ENCODE results near the gene ADAMTS13.

The ADAMTS13 gene

DNA sequence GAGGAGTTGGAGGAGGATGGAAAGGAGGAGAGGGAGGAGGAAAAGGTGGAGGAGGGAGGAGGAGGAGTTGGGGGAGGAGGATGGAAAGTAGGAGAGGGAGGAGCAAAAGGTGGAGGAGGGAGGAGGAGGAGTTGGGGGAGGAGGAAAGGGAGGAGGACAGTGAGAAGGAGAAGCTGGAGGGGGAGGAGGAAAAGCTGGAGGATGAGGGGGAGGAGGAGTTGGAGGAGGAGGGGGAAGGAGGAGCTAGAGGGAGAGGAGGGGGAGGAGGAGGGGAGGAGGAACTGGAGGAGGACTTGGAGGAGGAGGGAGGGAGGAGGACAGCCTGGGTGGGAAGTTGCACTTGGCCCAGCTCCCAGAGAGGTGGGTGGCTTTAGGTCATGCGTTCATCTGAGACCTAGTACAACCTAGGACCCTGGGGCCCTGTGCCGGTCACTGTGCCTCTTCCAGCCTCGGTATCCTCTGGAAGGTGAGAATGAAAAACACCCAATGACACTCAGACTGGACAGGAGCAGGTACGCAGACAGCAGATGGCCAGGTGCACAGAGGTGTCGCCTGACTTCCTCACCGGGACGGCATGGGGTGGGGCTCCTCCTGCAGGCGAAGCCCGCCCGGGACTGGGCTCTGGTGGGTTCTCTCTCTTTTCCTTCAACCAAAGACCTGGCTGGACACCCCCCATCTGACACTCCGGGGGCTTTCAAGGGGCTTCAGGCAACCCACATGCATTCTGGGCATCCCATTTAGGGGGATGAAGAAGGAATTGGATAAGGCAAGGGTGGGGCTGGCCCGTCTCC lies 68.9 kb downstream of the ADAMTS13 start:
- no peak for DNase-seq (ENCODE audit: low spot score)

DNA sequence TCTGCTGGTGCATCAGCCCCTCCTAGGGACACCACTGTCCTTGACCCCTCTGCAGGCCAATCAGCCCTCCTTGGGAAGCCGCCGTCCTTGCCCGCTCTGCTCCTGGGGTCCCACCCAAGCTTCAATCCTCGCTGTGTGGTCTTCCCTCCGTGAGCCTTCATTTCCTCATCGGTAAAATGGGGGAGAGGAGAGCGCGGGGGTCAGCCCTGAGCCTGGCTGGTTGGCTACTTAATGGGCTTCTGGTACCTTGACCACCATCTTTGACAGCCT lies 69.4 kb downstream of the ADAMTS13 start:
- DNase-seq (ENCODE audit: low spot score), result no peak

DNA sequence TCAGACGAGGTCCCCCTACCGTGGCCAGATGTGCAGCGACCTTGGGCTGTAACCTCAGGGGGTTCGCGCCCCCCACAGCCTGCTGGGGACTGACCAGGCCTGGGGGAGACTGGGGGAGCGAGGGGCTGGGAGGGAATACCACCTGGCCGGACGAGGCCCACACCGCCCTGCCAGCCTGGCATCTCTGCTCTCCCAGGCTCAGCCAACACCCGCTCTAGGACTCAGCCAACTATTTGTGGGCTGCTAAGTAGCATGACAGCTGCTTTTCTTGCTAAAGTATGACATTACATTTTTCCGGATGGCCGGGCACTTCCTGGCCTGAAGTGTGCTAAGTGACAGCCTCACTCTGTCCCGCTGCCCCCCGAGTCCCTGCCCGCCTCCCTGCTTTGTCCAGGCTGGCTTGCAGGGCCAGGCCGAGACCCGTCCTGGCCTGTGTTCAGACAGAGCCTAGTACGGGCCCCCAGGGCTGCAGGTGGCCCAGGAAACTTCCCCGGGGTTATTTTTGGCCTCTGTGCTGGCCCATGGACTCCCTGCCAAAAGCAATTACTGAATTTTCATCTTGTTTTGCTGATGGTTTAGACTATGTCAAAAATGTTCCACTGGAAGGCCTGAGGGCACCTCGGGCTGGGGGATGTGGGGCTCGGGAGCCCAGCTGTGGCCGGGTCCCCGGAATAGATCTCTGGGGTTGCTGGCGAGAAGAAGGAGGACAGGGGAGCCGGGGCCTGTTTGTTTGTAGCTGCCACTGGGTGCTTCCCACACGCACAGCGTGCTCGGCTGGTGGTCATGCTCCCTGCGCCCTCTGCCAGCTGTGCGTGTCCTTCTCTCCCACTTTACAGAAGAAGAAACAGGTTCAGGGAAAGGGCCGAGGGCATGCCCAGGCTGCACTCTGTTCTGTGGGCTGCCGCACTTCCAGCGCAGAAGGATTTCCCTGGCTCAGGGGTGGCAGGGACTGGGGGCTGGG lies 70.2 kb downstream of the ADAMTS13 start:
- DNase-seq (ENCODE audit: low spot score), result no peak

DNA sequence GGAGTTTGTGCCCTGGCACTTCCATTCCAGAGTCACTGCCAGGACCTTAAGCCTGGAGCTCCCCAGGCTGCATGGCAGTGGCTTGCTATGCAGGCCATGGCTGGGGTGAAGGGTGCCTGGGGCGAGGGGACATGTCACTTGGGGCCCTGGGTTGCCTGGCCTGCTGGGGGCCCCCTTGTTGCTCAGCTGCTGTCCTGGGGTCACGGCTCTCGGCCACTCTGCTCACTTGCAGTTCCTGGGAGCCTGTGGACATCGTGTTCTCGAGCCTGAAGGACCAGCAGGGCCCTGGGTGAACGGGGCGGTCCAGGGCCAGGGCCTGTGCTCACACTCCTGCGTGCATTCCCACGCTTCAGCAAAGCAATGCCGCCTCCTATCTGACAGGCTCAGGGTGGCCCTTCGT lies 71.3 kb downstream of the ADAMTS13 start:
- no peak for DNase-seq (ENCODE audit: low spot score)

DNA sequence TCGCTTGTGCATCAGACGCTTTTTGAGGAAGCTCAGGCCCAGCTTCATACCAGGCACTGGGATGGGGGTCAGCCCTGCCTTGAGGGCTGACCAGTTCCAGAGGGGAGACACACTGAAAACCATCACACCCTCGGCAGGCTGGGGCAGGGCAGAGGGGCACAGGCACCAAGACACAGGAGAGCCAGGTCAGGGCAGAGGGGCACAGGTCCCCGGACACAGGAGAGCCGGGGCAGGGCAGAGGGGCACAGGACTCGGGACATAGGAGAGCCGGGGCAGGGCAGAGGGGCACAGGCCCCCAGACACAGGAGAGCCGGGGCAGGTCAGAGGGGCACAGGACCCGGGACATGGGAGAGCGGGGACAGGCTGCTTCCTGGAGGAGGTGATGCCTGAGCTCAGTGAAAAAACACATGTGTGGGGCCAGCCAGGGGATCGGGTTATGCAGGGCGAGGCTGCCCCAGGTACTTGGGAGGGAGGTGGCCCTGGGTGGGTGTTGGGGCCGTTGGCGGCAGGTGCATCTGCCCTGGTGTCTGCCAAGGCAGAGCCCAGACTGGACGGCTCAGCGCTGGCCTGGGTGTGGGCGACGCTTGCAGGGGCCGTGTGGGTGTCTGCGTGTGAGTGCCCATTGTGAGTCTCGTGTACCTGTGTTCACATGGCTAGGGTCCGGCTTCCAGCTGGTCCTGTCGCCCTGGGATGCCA lies 71.8 kb downstream of the ADAMTS13 start:
- DNase-seq (ENCODE audit: low spot score), result no peak

DNA sequence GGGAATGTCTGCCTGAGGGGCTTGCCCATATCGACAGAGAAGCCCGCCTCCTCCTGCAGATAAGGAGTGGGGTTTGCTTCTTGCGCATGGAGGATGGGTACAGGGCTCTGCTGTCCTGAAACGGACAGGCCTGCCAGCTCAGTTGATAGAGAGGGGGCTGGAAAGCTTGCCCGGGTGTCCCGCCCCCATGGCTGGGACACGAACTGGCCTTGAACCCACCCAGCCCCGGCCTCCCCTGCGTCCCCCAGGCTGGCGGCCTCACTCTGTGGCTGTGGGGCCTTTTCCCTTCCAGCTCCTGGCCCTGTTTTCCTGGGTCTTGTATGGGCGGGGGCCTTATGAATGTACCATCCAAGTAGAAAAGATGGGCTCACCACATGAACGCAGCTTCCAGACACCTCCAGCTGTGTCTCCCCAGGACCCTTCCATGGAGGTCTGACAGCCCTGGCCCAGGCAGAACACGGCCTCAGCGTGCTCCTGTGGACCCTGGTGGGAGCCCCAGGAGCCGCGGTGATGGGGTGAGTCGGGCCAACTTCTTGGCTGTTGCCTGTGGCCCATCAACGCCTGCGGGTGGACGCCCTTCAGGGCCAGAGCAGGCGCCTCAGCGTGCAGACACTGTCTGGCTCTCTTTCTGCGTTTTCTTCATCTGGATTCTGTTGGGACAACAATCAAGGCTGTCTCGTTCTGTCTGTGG lies 72.6 kb downstream of the ADAMTS13 start:
- DNase-seq (ENCODE audit: low spot score), result no peak

DNA sequence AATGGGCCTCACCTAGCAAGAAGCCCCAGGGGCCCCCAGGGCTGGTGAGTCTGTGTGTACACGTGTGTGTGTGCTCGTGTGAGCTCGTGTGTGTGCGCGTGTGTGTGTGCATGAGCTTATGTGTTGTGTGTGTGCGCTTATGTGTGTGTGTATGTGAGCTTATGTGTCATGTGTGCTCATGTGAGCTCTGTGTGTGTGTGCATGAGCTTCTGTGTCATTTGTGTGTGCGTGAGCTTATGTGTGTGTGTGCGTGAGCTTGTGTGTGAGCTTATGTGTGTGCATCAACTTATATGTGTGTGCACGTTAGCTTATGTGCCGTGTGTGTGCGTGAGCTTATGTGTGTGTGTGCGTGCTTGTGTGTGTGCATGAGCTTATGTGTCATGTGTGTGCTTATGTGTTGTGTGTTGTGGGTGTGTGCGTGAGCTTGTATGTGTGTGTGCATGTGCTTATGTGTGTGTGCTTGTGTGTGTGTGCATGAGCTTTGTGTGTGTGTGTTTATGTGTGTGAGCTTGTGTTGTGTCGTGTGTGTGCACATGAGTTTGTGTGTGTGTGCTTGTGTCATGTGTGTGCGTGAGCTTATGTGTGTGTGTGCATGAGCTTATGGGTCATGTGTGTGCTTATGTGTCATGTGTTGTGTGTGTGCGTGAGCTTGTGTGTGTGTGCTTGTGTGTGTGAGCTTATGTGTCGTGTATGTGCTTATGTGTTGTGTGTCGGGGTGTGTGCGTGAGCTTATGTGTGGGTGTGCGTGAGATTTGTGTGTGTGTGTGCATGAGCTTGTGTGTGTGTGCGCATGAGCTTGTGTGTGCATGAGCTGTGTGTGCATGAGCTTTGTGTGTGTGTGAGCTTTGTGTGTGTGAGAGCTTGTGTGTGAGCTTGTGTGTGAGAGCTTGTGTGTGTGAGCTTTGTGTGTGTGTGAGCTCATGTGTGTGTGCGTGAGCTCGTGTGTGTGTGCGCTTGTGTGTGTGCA lies 73.4 kb downstream of the ADAMTS13 start:
- DNase-seq (ENCODE audit: low spot score), result no peak

DNA sequence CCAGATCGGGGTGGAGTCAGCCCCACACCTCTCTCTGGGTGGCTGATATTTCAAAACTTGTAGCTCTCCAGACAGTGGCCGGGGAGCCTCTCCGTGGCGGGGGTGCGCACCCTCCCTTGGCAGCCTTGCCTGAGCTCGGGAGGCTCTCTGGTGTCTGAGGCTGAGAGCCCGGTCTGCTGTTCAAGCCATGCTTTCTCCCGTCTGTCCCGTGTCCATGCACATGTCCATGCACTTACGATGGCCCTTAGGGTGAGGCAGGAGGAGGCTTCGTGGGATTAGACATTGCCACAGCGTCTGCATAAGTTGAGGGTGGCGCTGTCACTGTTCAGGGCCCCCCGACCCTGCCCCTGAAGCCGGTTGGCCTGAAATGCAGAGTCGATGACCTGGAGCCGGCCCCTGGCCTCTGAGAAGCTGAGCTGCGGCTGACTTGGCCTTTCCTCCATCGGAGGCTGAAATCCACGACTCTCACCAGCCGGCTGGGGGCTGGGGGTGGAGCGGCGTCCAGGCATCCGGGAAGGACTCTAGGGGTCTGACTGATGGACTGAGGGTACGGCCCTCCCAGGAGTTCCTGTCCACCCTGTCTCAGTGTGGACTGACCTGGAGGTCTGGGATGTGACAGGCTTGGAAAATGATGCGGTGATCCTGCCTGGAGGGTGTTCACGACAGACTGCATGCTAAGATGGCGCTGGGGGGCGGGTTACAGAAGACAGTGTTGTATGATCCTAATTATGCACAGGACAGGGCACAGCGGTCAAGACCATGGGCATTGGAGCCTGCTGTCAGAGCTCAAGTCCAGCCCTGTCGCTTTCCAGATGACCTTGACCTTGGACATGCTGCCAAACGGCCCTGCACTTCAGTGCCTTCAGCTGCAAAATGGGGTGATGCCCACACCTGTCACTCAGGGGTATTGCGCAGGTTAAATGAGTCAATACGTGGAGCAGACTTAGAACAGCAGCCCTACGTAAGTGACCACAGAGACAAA lies 75.0 kb downstream of the ADAMTS13 start:
- no peak for DNase-seq (ENCODE audit: low spot score)

DNA sequence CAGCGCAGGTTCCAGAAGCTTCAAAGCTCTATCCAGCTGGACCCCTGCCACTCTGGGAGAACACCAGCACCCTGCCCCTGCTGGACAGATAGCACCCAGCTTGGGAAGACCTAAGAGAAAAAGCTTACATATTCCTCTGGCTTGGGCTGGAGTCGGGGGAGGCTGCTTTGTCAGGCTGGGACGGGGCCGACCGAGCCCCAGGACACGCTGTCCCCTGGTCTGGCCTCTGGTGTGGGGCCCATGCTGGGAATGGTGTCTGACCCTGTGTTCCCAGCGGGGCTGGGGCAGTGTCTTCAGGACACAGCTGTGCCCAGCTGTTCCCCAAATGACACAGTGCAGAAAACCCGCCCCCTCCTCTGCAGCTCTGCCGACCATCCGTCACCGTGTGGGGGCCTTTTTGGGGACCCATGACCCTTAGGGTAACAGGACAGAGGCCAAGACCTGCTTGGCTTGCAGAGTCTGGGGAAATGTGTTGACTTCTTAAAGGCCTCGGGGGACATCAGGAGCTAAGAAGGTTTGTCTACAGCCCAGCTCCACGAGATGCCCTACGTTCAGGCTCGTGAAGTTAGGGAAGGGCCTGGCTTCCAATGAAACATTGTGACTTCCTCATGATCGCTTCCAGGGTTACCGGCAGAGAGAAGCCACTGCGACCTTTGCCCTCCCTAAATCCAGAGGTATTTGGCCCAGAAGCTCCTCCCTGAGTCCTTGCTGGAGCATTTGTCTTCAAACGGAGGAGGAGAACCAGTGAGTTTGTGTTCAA lies 77.1 kb downstream of the ADAMTS13 start:
- DNase-seq (ENCODE audit: low spot score), result no peak

DNA sequence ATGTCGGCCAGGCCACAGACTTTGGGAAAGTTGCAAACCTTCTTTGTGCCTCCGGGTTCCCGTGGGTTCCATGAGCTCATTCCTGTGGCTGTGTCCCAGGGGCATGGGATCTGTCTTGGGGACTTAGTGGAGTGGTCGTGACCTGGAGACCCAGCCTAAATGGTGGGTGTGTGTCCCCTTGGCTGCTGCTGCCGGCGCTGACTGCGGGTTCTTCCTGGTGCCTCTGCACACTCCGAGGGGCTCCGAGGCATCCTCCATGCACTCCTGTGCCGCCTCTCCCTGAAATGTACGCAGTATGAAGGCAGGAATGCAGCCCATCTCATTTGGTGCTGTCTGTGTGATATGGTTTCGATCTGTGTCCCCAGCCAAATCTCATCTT lies 77.7 kb downstream of the ADAMTS13 start:
- DNase-seq (ENCODE audit: low spot score), result no peak

DNA sequence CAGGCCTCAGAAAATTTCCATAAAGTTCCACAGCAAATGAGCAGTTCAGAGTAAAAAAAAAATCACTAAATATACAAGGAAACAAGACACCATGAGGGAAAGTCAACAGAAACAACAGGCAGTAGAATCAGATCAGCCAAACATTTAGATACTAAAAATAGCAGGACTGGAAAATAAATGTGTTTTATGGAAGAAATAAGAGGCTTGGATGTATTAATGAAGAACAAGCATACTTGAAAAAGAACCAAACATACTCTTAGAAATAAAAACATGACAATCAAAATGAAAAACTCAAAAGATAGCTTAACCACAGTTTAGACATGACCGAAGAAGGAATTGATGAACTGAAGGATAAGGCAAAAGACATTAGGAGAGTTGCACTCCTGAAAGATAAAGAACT lies 79.9 kb downstream of the ADAMTS13 start:
- DNase-seq (ENCODE audit: low spot score), result no peak

DNA sequence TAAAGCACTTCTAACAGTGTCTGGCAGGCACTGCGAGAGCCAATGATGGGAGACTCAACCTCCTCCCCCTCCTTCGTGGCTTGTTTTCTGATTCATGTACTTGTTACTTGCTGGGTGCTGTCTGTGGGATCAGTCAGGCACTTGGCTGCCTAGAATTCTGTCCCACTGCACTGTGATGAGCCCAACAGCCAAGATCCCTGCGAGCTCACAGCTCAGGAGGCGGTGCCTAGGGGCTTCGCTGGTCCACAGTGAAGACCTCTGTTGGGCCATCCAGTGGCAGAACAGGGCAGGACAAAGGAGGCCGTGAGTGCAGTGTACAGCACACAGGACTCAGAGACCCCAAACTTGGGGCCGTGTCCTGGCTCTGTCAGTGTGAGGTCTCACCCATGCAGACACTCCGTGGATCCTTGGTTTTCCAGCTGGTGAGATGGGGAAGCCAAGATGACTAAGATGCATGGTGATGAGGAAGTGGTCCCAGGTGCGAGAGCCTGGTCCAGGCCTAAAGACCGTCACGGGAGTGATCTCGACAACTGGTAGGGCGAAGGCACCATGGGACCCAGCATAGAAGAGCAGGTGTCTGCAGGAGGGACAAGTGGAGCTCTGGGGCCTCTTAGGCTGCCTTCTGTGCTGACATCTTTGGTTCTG lies 83.1 kb downstream of the ADAMTS13 start:
- DNase-seq (ENCODE audit: low spot score), result no peak

DNA sequence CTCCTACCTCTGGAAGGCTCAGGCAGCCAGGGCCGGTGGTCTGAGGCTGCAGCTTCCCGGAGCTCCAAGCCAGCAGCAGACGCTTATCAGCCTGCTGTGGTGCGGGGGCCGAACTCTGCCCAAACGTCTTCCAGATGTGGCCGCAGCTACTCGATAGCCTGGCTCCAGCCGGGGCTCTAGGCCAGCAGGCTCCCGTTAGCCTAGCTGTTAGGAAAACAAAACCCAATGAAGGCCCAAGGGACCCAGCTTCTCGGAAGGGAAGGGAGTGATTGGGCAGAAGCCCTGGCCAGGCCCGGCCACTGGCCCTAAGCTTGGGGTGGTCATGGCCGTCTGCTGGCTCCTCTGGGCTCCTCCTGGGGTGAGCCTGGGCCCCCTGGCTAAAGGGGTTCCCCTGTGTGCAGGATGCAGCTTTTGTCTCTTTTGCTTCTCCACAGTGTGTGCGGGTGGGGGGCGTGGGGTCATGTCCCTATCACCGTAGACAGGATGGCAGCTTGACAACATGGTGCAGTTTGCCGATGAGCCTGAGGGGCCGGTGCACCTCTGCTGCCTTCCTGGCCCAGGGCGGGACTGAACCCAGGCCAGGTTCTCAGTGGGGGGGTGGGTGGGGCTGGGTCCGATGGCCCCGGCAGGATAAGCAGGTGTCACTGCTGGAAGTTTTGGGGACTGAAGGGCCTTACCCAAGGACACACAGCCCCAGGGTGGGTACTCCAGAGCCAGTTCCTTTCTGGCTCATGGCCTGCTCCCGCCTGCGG lies 83.9 kb downstream of the ADAMTS13 start:
- no peak for DNase-seq (ENCODE audit: low spot score)

DNA sequence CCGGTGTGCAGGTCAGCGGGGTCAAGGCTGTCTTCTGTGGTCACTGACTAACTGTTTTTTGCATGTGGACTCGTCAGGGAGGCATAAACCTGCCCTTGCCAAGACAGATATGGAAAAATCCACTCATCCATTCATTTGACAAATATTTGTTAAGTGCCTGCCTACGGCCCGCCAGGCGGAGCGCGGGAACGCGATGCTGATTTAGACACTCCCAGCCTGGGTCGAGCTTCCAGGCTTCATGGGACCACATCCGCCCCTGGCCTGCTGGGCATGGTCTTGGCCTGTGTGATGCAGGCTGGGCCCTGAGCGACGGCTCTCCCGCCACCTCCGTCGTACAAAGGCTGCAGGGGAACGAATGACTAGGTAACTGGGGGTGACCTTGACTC lies 84.5 kb downstream of the ADAMTS13 start:
- DNase-seq (ENCODE audit: low spot score), result no peak

DNA sequence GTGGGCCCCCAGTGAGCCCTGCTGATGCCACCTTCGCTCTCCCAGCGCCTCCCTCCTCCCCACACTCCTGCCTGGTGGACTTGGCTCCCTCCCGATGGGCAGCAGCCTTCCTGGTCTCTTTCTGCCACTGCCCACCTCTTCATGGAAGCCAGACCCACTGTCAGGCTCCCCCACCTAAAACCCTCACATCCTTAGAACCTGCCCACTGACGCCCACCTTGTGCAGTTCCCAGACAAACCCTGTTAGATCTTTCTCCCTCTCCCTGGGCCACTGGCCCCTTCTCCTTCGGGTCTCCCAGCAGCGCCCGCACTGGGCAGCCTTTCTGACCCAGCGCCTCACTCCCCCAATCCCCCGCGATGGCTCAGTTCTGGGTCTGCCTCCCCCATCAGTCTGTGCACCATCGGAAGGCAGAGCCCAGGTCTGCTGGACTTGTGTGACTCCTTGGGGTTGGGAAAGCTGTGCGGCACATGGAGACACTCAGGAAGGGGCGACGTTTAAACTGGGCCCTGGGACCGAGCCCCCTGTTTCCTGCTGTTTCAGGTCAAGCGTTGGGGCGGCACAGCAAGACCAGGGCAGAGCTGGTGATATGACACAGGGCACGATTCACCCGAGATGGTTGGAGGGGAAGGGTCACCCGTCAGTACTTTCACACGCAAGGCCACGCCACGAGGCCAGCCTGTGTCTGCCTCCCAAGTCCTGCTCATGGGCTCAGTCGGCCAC lies 85.2 kb downstream of the ADAMTS13 start:
- DNase-seq (ENCODE audit: low spot score), result no peak

DNA sequence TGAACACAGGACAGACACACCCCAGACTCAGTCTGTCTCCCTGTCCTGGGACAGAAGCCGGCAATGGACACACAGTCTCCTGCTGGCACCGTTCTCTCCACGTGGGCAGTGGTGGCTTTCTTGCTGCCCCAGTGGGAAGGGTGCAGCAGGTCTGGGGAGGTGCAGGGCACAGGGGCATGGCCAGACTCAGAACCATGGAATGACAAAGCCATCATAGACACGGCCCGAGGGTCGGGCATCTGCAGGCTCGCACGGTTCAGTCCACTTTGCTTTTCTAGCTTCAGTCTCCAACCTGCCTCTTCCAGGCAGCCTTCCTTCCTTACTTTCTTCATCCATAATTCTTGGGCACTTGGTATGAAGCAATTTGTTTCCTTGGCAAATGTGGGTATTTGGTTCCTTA lies 85.9 kb downstream of the ADAMTS13 start:
- no peak for DNase-seq (ENCODE audit: low spot score)

Measured in left forelimb (tissue), 1 donor.